Astrocyte of the spinal cord (primary cell): Measurements from ENCODE around the gene SUPT7L.
"Not testable (repeated sequence)": the region's sequence is repeated elsewhere in the genome, so short reads cannot be mapped to it uniquely, and the experiment has no call there.

Source experiments
- DNase-seq: peaks from one replicate; pipeline ENCODE4 v3.0.0; 2011; ENCODE audit warnings: low read depth, low spot score
- H3K4me3 ChIP-seq: 2 replicates; pipeline ENCODE4 v1.5.1; 2011; ENCODE audit warnings: low read depth, mild to moderate bottlenecking, low read length, moderate library complexity
- CTCF ChIP-seq: IDR thresholded peaks from 2 replicates; pipeline ENCODE4 v1.5.1; 2012; ENCODE audit warnings: low read depth, mild to moderate bottlenecking, low read length, inconsistent platforms
- in situ Hi-C: cut with HindIII; loops from 2 replicates; pipeline ENCODE4 v1.10.0; 2017; ENCODE audit warnings: low sequenced_read_pairs

SUPT7L gene

GRCh38 chr2:27647289-27647688, 16.1 kb downstream of the SUPT7L start:
- H3K4me3 ChIP-seq, result no peak overlapping the region
- in situ Hi-C loops, result no loop called here
- peak; percentile 37 for DNase-seq
- no peak for TF ChIP-seq CTCF

GRCh38 chr2:27645197-27645596, 18.2 kb downstream of the SUPT7L start:
- TF ChIP-seq CTCF, result no peak
- in situ Hi-C loops, result no loop called here
- no peak for DNase-seq
- no peak overlapping the region for H3K4me3 ChIP-seq

- H3K4me3 ChIP-seq, result no peak overlapping the region
- in situ Hi-C loops, result no loop called here
- DNase-seq, result no peak
- TF ChIP-seq CTCF, result no peak
Observed at GRCh38 chr2:27640722-27641245, 22.6 kb downstream of the SUPT7L start.

GRCh38 chr2:27638709-27639108, 24.7 kb downstream of the SUPT7L start:
- no peak for TF ChIP-seq CTCF
- H3K4me3 ChIP-seq, result no peak overlapping the region
- in situ Hi-C loops, result no loop called here
- DNase-seq, result peak; percentile 91

GRCh38 chr2:27638037-27638637, 25.3 kb downstream of the SUPT7L start:
- TF ChIP-seq CTCF, result no peak
- DNase-seq, result peak; percentile 87
- no peak overlapping the region for H3K4me3 ChIP-seq
- in situ Hi-C loops, result no loop called here

GRCh38 chr2:27636766-27637165, 26.6 kb downstream of the SUPT7L start:
- no peak for DNase-seq
- no peak for TF ChIP-seq CTCF
- no peak overlapping the region for H3K4me3 ChIP-seq
- in situ Hi-C loops, result no loop called here

GRCh38 chr2:27634291-27634690, 29.1 kb downstream of the SUPT7L start:
- in situ Hi-C loops, result no loop called here
- DNase-seq, result no peak
- no peak overlapping the region for H3K4me3 ChIP-seq
- no peak for TF ChIP-seq CTCF

- DNase-seq, H3K4me3 ChIP-seq, in situ Hi-C loops: not testable (repeated sequence)
Observed at GRCh38 chr2:27630257-27630656, 33.2 kb downstream of the SUPT7L start.
